Measurements from ENCODE around the gene TBCD.

The TBCD gene

GRCh38 chr17:82913304-82914043, 161.6 kb downstream of the TBCD start:
- Histone ChIP-seq H3K4me3 (ENCODE audit: insufficient read depth, low read depth, low read length) (no peak overlapping the region), H3K27ac (ENCODE audit: insufficient read depth, low read depth, low read length, poor library complexity, severe bottlenecking) (no peak overlapping the region), H3K4me1 (ENCODE audit: control insufficient read depth, insufficient read depth, low read length) (no peaks in the 10 kb centered on the region), H3K9me3 (ENCODE audit: control insufficient read depth, low read length) (no peaks in the 10 kb centered on the region), H3K36me3 (ENCODE audit: control insufficient read depth, insufficient read depth, low read length) (peaks cover 3% of the 10 kb centered on the region), H3K27me3 (ENCODE audit: control insufficient read depth, insufficient read depth, low read length, poor library complexity, severe bottlenecking) (no peaks in the 10 kb centered on the region)
- 95 to 96% methylated on average over 44 of the region's 44 CpGs for WGBS, 2 experiments

- Histone ChIP-seq H3K4me3 (ENCODE audit: insufficient read depth, low read depth, low read length) (no peak overlapping the region), H3K36me3 (ENCODE audit: control insufficient read depth, insufficient read depth, low read length) (peaks cover 3% of the 10 kb centered on the region), H3K27ac (ENCODE audit: insufficient read depth, low read depth, low read length, poor library complexity, severe bottlenecking) (no peak overlapping the region), H3K4me1 (ENCODE audit: control insufficient read depth, insufficient read depth, low read length) (no peaks in the 10 kb centered on the region), H3K9me3 (ENCODE audit: control insufficient read depth, low read length) (no peaks in the 10 kb centered on the region), H3K27me3 (ENCODE audit: control insufficient read depth, insufficient read depth, low read length, poor library complexity, severe bottlenecking) (no peaks in the 10 kb centered on the region)
- 94 to 95% methylated on average over 19 of the region's 19 CpGs for WGBS, 2 experiments
These were observed 162.5 kb downstream of the TBCD start for GRCh38 chr17:82914375-82914774.

GRCh38 chr17:82915010-82915756, 163.3 kb downstream of the TBCD start:
- Histone ChIP-seq H3K27ac (ENCODE audit: insufficient read depth, low read depth, low read length, poor library complexity, severe bottlenecking) (no peak overlapping the region), H3K36me3 (ENCODE audit: control insufficient read depth, insufficient read depth, low read length) (peaks cover 3% of the 10 kb centered on the region), H3K4me1 (ENCODE audit: control insufficient read depth, insufficient read depth, low read length) (no peaks in the 10 kb centered on the region), H3K9me3 (ENCODE audit: control insufficient read depth, low read length) (no peaks in the 10 kb centered on the region), H3K27me3 (ENCODE audit: control insufficient read depth, insufficient read depth, low read length, poor library complexity, severe bottlenecking) (no peaks in the 10 kb centered on the region), H3K4me3 (ENCODE audit: insufficient read depth, low read depth, low read length) (no peak overlapping the region)
- WGBS, 2 experiments = 95% methylated on average over 32 of the region's 32 CpGs

GRCh38 chr17:82915757-82916027, 163.8 kb downstream of the TBCD start:
- H3K4me1 ChIP-seq (ENCODE audit: control insufficient read depth, insufficient read depth, low read length) = no peaks in the 10 kb centered on the region
- peaks cover 3% of the 10 kb centered on the region for H3K36me3 ChIP-seq (ENCODE audit: control insufficient read depth, insufficient read depth, low read length)
- no peaks in the 10 kb centered on the region for H3K27me3 ChIP-seq (ENCODE audit: control insufficient read depth, insufficient read depth, low read length, poor library complexity, severe bottlenecking)
- no peak overlapping the region for H3K4me3 ChIP-seq (ENCODE audit: insufficient read depth, low read depth, low read length)
- WGBS, 2 experiments = 95 to 97% methylated on average over 11 of the region's 11 CpGs
- no peaks in the 10 kb centered on the region for H3K9me3 ChIP-seq (ENCODE audit: control insufficient read depth, low read length)
- no peak overlapping the region for H3K27ac ChIP-seq (ENCODE audit: insufficient read depth, low read depth, low read length, poor library complexity, severe bottlenecking)

- no peaks in the 10 kb centered on the region for H3K4me1 ChIP-seq (ENCODE audit: control insufficient read depth, insufficient read depth, low read length)
- H3K4me3 ChIP-seq (ENCODE audit: insufficient read depth, low read depth, low read length) = no peak overlapping the region
- H3K36me3 ChIP-seq (ENCODE audit: control insufficient read depth, insufficient read depth, low read length) = no peaks in the 10 kb centered on the region
- no peaks in the 10 kb centered on the region for H3K27me3 ChIP-seq (ENCODE audit: control insufficient read depth, insufficient read depth, low read length, poor library complexity, severe bottlenecking)
- H3K9me3 ChIP-seq (ENCODE audit: control insufficient read depth, low read length) = no peaks in the 10 kb centered on the region
- H3K27ac ChIP-seq (ENCODE audit: insufficient read depth, low read depth, low read length, poor library complexity, severe bottlenecking) = no peak overlapping the region
- WGBS, 2 experiments = 85 to 90% methylated on average over 19 of the region's 19 CpGs
These were observed 166.0 kb downstream of the TBCD start for GRCh38 chr17:82917699-82918345.

GRCh38 chr17:82918508-82918907, 166.6 kb downstream of the TBCD start:
- no peaks in the 10 kb centered on the region for H3K4me1 ChIP-seq (ENCODE audit: control insufficient read depth, insufficient read depth, low read length)
- H3K4me3 ChIP-seq (ENCODE audit: insufficient read depth, low read depth, low read length) = no peak overlapping the region
- no peak overlapping the region for H3K27ac ChIP-seq (ENCODE audit: insufficient read depth, low read depth, low read length, poor library complexity, severe bottlenecking)
- no peaks in the 10 kb centered on the region for H3K9me3 ChIP-seq (ENCODE audit: control insufficient read depth, low read length)
- H3K36me3 ChIP-seq (ENCODE audit: control insufficient read depth, insufficient read depth, low read length) = no peaks in the 10 kb centered on the region
- WGBS, 2 experiments = 95 to 96% methylated on average over 19 of the region's 19 CpGs
- no peaks in the 10 kb centered on the region for H3K27me3 ChIP-seq (ENCODE audit: control insufficient read depth, insufficient read depth, low read length, poor library complexity, severe bottlenecking)

- no peaks in the 10 kb centered on the region for H3K27me3 ChIP-seq (ENCODE audit: control insufficient read depth, insufficient read depth, low read length, poor library complexity, severe bottlenecking)
- no peak overlapping the region for H3K27ac ChIP-seq (ENCODE audit: insufficient read depth, low read depth, low read length, poor library complexity, severe bottlenecking)
- 96% methylated on average over 15 of the region's 15 CpGs for WGBS, 2 experiments
- H3K4me1 ChIP-seq (ENCODE audit: control insufficient read depth, insufficient read depth, low read length) = no peaks in the 10 kb centered on the region
- no peak overlapping the region for H3K4me3 ChIP-seq (ENCODE audit: insufficient read depth, low read depth, low read length)
- H3K9me3 ChIP-seq (ENCODE audit: control insufficient read depth, low read length) = no peaks in the 10 kb centered on the region
- peaks cover 4% of the 10 kb centered on the region for H3K36me3 ChIP-seq (ENCODE audit: control insufficient read depth, insufficient read depth, low read length)
These were observed 168.3 kb downstream of the TBCD start for GRCh38 chr17:82920150-82920549.

- peaks cover 7% of the 10 kb centered on the region for H3K36me3 ChIP-seq (ENCODE audit: control insufficient read depth, insufficient read depth, low read length)
- 89 to 91% methylated on average over 16 of the region's 16 CpGs for WGBS, 2 experiments
- no peak overlapping the region for H3K27ac ChIP-seq (ENCODE audit: insufficient read depth, low read depth, low read length, poor library complexity, severe bottlenecking)
These were observed 168.8 kb downstream of the TBCD start for GRCh38 chr17:82920715-82921114.

GRCh38 chr17:82921426-82921825, 169.6 kb downstream of the TBCD start:
- Histone ChIP-seq H3K4me3 (ENCODE audit: insufficient read depth, low read depth, low read length) (no peak overlapping the region), H3K36me3 (ENCODE audit: control insufficient read depth, insufficient read depth, low read length) (peaks cover 11% of the 10 kb centered on the region), H3K9me3 (ENCODE audit: control insufficient read depth, low read length) (no peaks in the 10 kb centered on the region), H3K4me1 (ENCODE audit: control insufficient read depth, insufficient read depth, low read length) (no peaks in the 10 kb centered on the region), H3K27me3 (ENCODE audit: control insufficient read depth, insufficient read depth, low read length, poor library complexity, severe bottlenecking) (no peaks in the 10 kb centered on the region), H3K27ac (ENCODE audit: insufficient read depth, low read depth, low read length, poor library complexity, severe bottlenecking) (no peak overlapping the region)
- WGBS, 2 experiments = 95 to 96% methylated on average over 13 of the region's 13 CpGs

More at GRCh38 chr17:82920715-82921114, 168.8 kb downstream of the TBCD start:
- no peaks in the 10 kb centered on the region for H3K9me3 ChIP-seq (ENCODE audit: control insufficient read depth, low read length)
- no peaks in the 10 kb centered on the region for H3K4me1 ChIP-seq (ENCODE audit: control insufficient read depth, insufficient read depth, low read length)
- no peaks in the 10 kb centered on the region for H3K27me3 ChIP-seq (ENCODE audit: control insufficient read depth, insufficient read depth, low read length, poor library complexity, severe bottlenecking)
- H3K4me3 ChIP-seq (ENCODE audit: insufficient read depth, low read depth, low read length) = no peak overlapping the region

GRCh38 chr17:82922646-82923045, 170.8 kb downstream of the TBCD start:
- Histone ChIP-seq H3K4me1 (ENCODE audit: control insufficient read depth, insufficient read depth, low read length) (no peaks in the 10 kb centered on the region), H3K36me3 (ENCODE audit: control insufficient read depth, insufficient read depth, low read length) (peaks cover 20% of the 10 kb centered on the region), H3K27ac (ENCODE audit: insufficient read depth, low read depth, low read length, poor library complexity, severe bottlenecking) (no peak overlapping the region), H3K9me3 (ENCODE audit: control insufficient read depth, low read length) (no peaks in the 10 kb centered on the region), H3K27me3 (ENCODE audit: control insufficient read depth, insufficient read depth, low read length, poor library complexity, severe bottlenecking) (no peaks in the 10 kb centered on the region), H3K4me3 (ENCODE audit: insufficient read depth, low read depth, low read length) (no peak overlapping the region)
- 95 to 96% methylated on average over 19 of the region's 19 CpGs for WGBS, 2 experiments
